M059J (cell line): ENCODE data around the gene NOS3. TPM values are rescaled to one million over a fixed set of nuclear protein-coding genes. Genes with fewer than 3 reads are reported as not detected.
A peak's percentile ranks its signal among the peaks of the same experiment; 100 is the strongest.
"Not testable (repeated sequence)": the region's sequence is repeated elsewhere in the genome, so short reads cannot be mapped to it uniquely, and the experiment has no call there.

ENCODE experiments used
- DNase-seq: peaks from one replicate; pipeline ENCODE4 v3.0.0-alpha.2; 2012; ENCODE audit warnings: low read depth
- total RNA-seq: library from RNA; depleted of rRNA; stranded (reverse); fragments of >200 nt; shearing (Covaris generic); gene quantifications from 2 replicates; pipeline ENCODE4 v1.2.3, GENCODE V29; 2014

NOS3 gene
- total RNA-seq, 1 experiment from 2014 or later = not detected

DNA sequence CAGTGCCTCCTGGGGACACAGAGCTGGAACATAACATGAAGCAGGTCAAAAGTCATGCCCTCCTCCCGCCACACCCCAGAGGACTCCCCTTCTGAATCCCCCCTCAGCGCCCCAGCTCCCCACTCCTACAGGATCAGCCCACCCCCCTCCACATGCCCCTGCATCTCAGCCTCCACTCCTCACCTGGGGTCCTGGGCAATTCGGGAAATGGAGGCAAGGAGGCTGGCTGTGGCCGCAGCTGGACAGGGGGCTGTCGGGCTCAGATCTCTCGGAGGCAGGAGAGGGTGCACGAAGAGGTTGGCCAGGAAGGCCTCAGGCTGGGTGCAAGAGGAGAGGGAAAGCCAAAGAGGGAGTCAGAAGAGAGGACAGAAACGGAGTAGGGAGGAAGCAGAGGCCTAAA is 25.7 kb downstream of the NOS3 start:
- DNase-seq = no peak

DNA sequence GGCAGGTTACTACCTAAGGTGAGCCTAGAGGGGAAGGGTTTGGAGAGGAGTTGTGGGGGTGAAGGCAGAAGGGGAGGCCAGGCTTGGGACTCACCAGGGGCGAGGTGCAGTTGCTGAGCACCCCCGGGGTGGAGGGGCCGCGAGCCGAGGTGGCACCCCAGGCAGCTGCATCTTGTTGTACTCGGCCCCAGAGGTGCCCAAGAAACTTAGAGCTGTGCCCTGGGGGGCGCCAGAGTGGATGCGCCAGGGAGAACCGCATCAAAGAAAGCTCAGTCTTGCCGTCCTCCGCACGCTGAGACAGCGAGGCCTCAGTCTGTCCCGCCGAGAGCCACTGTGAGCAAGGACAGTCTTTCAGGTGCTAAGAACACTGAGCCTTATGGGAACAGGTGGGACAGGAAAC is 26.1 kb downstream of the NOS3 start:
- no peak for DNase-seq

DNA sequence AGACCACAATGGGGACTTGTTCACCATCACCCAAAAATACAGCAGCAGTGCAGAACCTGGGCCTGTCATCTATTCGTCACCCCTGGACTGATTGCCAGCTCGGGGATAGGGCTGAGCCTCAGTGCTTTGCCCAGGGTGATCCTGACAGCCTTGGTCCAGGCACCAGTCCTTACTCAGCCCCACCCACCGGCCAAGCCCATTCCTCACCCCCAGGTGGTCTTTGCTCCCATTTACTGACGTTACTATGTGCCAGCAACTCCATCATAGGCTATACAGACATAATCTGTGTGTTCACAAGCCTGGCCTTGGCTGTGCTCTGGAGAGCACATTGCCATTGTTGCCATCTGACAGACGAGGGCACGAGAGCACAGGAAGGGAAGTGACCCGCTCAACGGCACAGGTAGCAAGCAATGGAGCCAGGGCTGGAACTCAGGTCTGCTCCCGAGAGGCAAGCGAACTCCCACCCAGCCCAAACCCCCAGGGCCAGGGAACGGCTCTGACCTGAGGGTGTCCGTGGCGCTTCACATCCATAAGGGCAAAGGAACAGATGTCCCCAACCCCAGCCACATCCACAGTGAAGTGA is 26.6 kb downstream of the NOS3 start:
- DNase-seq = no peak

DNA sequence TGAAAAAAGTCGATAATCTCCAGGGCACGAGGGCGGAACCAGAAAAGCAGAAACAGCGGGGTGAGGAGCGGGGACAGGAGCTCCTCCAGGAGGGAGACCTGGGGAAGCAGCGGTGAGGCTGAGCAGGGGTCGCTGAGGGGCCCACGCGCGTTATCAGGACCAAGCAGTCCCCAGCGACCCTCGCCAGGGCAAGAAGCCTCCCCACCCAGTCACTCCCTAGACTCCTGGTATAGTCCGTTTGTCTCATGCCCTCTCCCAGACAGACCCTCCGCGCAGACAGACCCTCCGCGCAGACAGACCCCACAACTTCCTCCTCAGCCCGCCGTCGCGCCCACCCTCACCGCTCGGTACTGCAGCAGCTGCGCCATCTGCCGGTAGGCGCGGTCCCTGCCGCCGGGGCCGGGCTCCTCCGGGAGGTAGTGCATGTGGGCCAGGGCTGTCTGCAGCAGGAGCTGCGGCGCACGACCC is 27.2 kb downstream of the NOS3 start:
- no peak for DNase-seq

DNA sequence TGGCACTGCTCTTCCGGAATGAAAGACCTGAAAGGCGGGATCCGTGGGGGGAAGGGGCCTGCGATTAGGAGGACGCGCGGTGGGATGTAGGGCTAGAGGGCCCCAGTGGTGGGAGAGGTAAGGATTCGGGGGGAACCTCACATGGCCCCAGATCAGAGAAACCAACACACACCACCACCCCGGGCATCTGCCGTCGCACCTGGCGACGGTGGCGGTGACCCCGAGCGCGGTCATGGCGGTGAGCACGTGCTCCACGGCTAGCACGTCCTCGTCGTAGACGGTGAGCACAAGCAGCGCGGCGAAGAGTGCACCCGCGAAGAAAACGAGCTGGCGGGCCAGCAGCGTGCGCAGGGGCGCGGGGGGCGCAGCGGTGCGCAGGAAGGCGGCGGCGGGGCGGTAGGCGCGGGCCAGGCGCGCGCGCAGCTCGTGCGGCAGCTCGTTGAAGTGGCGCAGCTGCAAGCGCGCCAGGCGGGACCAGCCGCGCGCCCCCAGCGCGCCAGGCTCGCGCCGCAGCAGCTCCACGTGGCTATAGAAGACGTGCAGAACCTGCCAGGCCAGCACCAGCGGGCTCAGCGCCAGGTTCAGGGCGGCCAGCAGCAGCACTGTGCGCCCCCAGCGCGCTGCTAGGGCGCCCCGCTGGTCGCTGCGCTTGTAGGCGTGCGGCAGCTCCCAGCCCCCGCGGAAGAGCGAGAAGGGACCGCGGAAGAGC is 27.8 kb downstream of the NOS3 start:
- DNase-seq = no peak

DNA sequence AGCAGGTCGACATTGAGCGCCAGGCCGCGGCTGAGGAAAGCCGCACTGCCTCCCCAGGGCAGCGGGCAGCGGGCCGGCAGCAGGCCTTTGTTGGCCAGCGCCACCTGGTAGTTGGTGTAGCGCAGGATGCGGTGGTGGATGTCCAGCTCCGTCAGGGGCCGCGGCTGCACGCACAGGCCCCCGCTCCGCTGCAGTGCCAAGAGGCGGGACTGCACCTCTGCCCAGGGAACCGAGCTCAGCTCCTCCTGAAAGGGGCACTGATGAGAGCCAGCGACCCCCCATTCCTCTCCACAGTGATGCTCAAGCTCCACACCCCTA is 28.3 kb downstream of the NOS3 start:
- no peak for DNase-seq

DNA sequence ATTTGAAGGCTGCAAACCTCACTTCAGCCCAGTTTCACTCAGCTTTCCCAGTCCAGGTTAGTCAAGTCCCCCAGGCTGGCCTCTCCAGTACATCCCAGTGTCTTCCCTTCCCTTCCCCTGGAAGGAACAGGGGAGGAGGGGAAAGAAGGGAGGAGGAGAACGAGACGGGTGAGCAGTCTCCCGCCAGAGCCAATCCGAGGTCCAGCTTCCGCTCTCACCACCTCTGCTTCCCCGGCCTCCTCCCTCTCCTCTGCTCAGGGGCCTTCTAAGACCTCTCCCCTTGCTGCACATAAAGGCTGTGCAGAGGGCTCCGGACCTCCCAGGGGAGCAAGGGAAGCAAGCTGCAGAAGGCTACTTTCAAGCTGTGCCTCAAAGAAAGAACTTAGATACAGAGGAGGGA is 29.4 kb downstream of the NOS3 start:
- DNase-seq = no peak

DNA sequence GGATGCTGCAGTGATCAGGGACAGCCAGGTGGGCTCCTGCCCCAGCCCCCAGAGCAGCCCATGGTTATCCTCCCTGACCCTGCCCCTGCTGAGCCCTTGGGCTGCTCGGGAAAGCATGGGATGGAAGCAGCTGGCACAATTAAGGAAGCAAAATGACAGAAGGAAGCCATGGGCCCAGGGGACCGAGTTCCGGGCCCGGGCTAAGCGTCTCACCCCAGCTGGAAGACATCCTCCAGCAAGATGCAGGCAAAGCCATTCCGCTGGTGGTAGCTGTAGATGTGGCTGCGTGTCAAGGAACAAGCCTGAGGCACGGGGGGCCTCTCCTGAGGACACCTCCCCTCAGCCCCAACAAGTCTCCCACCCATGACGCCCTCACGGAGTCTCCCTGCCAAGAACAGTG is 32.4 kb downstream of the NOS3 start:
- DNase-seq = no peak

DNA sequence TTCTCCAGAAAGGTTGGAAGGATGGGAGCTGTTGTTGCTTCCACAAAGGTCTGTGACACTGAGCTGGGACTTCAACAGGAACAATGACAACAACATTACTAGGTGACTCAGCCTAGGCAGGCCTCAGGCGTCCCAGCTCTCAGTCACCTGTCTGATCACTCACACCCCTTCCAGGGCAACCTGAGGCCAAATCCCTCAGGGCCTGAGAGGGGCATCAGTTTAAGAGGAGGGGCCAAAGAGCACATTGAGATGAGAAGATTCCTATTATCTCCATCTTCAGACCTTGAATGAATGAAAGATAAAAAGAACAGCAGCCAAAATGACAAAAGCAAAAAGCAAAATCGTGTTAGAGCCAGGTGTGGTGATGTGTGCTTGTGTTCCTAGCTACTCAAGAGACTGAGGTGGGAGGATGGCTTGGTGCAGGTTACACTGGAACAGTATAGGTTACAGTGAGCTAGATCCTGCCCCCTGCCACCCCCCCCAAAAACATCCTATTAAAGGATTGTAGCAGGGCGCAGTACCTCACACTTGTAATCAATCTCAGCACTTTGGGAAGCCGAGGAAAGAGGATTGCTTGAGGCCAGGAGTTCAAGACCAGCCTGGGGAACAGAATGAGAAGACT is 33.7 kb downstream of the NOS3 start, which contains the start of gene ATG9B:
Gene ATG9B, minus strand, starts transcription at position 60 of the 622 bp plus-strand sequence. CDS start 71 bp downstream, outside the sequence.
- DNase-seq = peak; percentile 49

DNA sequence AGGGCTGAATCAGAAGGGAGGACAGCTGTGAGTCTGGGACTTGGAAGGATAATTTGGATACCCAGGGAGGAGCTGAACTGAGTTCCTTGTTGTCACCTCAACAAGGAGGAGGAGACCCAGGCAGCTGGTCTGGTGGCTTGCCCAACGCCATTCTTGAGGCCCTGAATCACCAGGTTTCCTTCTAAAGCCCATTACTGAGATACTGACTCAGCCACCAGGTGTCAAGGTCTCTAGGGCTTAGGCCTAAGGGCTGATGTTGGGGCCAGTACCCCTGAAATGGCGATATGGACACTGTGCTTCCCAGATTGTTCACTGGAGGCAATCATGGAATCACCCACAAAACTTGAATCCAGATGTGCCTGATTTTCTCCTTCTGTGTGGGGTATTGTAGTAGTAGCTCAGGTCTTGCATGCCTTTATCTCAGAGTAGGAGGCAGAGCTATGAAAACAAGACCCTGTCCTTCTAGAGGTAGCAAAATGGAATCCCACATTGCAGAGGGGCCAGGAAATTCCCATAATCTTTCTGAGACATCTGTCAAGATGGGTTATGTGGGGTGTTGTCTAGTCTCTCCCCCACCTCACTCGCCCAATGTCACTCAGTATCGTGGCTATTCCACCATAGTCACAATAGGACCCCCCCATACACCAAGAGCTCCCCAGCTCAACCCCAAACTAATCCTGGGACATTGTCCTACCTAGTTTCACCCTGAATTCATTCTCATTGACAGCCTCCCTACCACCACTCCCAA is 35.3 kb downstream of the NOS3 start:
- peak; percentile 81 for DNase-seq

DNA sequence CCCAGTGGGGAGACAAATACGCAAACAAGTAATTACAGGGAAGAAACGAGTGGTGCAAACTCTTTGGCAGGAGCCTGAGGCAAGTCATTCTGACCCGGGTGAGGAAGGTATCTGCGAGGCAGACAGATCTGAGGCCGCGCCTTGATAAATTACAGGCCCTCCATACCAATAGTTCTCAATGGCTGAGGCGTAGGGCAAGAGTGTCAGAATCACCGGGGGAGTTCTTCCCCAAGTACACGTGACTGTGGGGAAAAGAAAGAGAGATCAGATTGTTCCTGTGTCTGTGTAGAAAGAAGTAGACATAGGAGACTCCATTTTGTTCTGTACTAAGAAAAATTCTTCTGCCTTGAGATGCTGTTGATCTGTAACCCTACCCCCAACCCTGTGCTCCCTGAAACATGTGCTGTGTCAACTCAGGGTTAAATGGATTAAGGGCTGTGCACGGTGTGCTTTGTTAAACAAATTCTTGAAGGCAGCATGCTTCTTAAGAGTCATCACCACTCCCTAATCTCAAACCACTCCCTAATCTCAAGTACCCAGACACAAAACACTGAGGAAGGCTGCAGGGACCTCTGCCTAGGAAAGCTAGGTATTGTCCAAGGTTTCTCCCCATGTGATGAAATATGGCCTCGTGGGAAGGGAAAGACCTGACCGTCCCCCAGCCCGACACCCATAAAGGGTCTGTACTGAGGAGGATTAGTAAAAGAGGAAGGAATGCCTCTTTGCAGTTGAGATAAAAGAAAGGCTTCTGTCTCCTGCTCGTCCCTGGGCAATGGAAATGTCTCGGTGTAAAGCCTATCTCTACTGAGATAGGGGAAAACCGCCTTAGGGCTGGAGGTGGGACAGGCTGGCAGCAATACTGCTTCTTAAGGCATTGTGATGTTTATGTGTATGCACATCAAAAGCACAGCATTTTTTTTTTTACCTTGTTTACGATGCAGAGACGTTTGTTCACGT is 36.2 kb downstream of the NOS3 start:
- DNase-seq = not testable (repeated sequence)

DNA sequence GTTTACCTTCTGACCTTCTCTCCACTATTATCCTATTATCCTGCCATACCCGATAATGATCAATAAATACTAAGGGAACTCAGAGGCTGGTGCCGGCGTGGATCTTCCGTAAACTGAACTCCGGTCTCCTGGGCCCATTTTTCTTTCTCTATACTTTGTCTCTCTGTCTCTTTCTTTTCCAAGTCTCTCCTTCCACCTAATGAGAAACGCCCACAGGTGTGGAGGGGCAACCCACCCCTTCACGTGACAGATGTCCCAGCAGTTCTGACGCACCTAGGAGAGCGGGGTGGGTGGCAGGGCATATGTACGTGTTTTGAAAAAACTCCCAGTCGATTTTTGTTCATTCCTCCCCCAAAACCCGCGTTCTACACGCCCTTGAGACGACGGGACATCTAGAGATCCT is 36.9 kb downstream of the NOS3 start:
- DNase-seq = not testable (repeated sequence)

DNA sequence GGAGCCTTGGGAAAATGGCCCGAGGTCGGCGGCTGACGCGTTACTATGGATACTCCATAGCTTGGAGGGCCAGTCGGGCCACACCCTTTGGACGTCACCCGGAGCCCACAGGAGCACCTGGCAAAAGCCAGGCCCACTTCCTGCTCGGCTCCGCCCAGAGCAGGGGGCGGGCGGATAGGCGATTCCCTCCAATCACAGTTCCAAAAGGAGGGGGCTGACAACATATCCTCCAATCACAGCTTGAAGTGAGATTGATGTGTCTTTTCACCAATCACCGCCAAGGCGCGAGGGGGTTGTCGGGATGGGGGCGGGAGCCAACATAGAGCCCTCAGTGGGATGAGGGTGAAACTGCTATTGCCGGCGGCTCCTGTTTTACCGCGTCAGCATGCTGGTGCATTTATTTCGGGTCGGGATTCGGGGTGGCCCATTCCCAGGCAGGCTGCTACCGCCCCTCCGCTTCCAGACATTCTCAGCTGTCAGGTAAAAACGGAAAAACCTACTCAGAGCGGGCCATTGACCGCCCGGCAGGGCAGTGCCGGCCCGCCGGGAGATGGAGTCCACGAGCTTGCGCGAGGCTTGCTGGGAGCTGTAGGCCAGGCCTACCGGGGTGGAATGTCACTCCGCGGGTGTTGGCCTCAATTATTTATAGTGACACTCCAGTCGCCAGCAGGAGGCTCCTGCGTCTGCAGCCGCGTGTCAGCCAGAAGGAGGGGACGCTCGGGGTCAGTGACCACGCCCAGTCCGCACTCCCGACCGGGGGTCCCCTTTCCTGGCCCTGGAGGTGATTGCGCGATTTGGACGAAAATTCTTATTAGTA is 37.5 kb downstream of the NOS3 start, which contains the start of gene ABCB8:
Gene ABCB8, plus strand, starts transcription at position 320 of the 817 bp plus-strand sequence. Its CDS starts 66 bp downstream, at position 386.
- peak; percentile 99 for DNase-seq

DNA sequence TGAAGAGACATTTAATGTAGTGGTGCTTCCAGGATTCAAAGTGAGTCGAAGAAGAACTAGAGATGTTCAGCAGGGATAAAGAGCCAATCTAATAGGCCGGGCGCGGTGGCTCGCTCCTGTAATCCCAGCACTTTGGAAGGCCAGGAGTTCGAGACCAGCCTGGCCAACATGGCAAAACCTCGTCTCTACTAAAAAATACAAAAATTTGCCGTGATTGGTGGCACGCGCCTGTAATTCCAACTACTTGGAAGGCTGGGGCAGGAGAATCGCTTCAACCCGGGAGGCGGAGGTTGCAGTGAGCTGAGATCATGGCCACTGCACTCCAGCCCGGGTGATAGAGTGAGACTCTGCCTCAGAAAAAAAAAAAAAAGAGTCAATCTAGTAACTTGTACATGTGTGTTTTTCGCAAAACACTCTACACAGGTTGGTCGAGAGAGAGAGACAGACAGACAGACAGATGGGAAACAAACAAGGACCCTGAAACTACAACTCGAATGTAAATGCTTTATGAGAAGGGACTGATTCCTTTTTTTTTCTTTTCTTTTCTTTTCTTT is 38.2 kb downstream of the NOS3 start:
- no peak for DNase-seq

DNA sequence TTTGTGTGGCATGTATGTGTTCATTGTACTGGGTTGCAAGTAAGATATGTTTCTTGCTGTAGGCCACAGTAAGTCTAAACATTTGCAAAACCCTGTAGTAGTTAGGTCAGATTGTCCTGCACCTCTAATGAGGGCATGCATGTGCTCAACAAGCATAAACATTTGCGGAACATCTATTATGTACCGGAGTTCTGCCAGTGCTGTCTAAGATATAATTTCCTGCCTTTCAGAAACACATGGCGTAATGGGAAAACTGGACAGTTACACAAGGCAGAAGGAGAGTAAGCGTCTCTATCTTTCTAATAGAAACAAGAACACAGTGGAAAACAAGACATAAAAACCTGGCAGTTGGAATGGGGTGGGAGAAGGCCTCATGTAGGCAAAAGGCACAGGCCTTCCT is 40.2 kb downstream of the NOS3 start:
- no peak for DNase-seq

DNA sequence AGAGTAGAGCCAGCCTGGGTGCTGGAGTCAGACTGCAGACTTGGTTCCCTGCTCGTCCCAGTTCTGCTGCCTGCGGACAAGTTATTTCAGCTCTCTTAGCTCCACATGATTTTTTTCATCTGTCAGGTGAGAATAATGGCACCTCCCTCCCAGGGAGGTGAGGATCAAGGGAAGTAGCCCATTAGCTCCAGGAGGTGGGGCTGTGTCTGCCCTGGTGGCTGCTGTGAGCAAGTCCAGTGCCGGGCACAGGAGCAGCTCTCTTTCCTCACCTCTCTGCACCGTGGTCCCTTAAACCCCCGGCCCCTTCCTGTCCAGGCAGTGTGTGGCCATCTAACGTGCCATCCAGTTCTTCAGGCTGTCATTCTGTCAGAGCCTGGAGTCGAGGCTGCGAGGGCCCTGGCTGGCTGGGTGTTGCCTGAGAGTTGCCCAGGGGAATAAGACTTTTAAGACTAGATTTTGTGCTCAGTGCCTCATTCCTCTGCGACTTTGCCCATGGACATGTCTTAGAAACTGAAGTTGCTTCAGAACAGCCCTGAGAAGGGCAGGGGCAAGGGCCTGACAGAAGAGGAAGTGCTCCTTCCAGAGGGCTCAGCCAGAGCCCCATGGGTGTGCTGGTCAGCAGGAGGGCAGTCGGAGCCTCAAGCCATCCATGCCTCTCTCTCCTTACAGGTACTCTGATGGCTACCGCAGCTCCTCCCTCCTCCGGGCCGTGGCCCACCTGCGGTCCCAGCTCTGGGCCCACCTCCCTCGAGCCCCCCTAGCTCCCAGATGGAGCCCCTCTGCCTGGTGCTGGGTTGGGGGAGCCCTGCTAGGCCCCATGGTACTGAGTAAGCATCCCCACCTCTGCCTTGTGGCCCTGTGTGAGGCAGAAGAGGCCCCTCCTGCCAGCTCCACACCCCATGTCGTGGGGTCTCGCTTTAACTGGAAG is 42.4 kb downstream of the NOS3 start:
- no peak for DNase-seq

DNA sequence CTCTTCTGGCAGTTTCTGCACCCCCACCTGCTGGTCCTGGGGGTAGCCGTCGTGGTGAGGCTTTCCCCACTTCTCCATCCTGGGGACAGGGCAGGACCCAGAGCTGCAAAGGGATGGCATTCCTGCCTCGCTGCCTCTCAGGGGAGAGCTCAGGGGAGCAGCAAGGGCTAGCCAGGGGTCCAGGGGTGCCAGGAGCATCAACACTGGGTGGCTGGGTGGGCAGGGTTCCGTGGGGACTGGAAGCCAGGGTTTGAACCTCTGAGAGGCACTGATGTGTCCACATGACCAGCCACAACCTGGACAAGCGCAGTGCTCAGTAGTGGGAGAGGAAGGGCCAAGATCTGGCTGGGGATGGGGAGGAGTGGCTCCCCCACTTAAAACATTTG is 43.0 kb downstream of the NOS3 start:
- DNase-seq = no peak

DNA sequence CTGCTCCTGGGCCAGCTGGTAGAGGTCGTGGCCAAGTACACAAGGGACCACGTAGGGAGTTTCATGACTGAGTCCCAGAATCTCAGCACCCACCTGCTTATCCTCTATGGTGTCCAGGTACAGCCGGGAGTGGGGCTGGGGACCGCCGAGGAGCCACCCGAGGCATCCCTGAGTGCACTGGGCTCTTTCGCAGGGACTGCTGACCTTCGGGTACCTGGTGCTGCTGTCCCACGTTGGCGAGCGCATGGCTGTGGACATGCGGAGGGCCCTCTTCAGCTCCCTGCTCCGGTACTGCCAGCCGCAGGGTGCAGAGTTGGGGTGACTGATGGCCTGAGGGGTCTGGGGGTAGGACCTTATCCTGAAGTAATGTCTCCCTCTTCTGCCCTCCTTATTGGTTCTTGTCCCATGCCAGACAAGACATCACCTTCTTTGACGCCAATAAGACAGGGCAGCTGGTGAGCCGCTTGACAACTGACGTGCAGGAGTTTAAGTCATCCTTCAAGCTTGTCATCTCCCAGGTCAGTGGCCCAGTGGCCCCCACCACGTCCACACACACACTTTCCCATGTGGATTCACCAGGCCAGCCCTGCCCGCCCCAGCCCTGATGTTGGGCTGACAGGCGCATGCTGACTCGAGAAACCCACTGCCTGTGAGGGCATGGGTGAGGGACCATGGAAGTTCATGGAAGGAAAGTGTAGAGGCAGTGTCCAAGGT is 43.7 kb downstream of the NOS3 start:
- DNase-seq = no peak
